SK-N-MC (cell line): ENCODE data around the gene ASIC1.

Experiments
- EZH2 ChIP-seq: fragments of 200-600 bp; sonication (generic); IDR thresholded peaks from one replicate; pipeline ENCODE4 v1.6.1; 2017; ENCODE audit warnings: antibody characterized with exemption
- FOXP2 ChIP-seq: optimal IDR thresholded peaks from 2 replicates; pipeline ENCODE3; 2011; ENCODE audit warnings: mild to moderate bottlenecking, moderate library complexity; ENCODE audit not compliant: insufficient read depth; ENCODE audit errors: extremely low read length, control extremely low read depth
- POLR2AphosphoS5 ChIP-seq: IDR thresholded peaks from 2 replicates; pipeline ENCODE4 v1.6.1; 2012; ENCODE audit warnings: mild to moderate bottlenecking, low read depth, low read length, borderline replicate concordance

DNA sequence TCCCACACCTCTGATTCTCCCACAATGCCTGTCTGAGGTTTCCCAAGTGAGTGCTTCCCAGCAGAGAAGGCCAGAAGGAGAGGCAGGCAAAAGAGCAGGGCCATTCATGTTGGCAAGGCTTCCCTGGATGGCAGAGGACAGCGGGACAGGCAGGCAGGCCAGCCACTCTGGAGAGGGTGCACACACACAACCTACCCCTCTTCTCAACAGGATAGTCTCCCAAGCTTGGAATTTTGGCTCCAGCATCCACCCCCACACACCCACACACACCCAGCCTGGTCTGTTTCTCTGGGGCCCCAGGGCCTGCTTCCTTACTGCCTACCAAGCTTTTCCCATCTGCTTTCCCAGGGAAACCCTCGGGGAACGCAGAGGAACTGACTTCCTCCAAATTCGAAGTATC is 16.7 kb upstream of the ASIC1 start:
- TF ChIP-seq EZH2 (no peak), POLR2AphosphoS5 (no peak), FOXP2 (no peak)
